ENCODE results near the gene GRHPR. TPM values are rescaled to one million over a fixed set of nuclear protein-coding genes. Genes with fewer than 3 reads are reported as not detected.

GRHPR gene
- total RNA-seq, 3 donors from 2014 or later, result 117 to 144 (median 140) TPM

DNA sequence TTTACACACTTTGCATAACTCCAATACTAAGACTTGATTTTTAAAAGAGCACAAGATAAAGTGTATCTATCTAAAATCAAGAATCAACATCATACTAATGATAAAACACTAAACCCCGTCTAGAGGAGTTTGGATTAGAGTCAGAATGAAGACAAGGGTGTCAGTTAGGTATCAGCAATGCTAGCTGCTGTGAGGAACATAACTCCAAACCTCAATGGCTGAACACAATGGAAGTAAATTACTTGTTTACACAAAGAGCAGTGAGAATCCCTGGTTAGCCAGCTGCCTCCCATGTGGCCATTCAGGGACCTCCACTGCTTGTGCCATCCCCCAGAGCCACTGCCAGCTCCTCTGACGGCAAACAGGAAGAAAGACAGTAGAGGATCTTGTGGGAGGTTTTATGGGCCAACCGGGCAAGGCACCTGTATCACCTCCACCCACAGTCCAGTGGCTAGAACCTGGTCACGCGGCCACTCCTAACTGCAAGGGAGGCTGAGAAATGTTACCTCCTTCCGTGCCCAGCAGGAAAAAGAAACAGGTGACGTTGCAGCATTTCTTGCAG lies 24.0 kb upstream of the GRHPR start:
- no peaks in the 10 kb centered on the region for H3K9me3 ChIP-seq
- intact Hi-C loops (cut with DNase I; ENCODE audit: low total_unique reads), result no loop called here
- no peak for DNase-seq (ENCODE audit: low spot score in 2 of 2)
- no peaks in the 10 kb centered on the region for H3K36me3 ChIP-seq
- no peaks in the 10 kb centered on the region for H3K27me3 ChIP-seq
- H3K4me3 ChIP-seq, result no peak overlapping the region
- H3K4me1 ChIP-seq, result no peaks in the 10 kb centered on the region
- TF ChIP-seq POLR2AphosphoS5 (IDR thresholded peaks at IDR 0.05) (no peak), POLR2A (IDR thresholded peaks at IDR 0.05) (no peak)
- TF ChIP-seq, protein P1, sequence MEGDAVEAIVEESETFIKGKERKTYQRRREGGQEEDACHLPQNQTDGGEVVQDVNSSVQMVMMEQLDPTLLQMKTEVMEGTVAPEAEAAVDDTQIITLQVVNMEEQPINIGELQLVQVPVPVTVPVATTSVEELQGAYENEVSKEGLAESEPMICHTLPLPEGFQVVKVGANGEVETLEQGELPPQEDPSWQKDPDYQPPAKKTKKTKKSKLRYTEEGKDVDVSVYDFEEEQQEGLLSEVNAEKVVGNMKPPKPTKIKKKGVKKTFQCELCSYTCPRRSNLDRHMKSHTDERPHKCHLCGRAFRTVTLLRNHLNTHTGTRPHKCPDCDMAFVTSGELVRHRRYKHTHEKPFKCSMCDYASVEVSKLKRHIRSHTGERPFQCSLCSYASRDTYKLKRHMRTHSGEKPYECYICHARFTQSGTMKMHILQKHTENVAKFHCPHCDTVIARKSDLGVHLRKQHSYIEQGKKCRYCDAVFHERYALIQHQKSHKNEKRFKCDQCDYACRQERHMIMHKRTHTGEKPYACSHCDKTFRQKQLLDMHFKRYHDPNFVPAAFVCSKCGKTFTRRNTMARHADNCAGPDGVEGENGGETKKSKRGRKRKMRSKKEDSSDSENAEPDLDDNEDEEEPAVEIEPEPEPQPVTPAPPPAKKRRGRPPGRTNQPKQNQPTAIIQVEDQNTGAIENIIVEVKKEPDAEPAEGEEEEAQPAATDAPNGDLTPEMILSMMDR (IDR thresholded peaks at IDR 0.05), result no peak
- no peak overlapping the region for H3K27ac ChIP-seq

DNA sequence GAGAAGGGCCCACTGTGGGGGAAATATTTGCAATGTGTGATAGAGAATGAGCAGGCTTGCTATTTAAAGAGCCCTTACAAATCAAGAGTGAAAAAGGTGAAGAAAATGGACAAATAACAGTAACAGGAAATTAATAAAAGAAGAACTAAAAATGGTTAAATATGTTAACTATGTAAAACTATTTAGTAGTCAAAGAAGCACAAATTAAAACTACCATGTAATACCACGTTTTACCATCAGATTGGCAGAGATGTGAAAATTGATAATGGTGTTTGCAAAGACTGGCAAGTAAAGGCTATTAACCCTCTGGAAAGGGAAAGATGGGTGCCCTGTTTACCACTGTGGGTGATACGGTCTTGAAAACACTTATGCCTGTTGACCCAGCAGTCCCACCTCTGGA lies 23.2 kb upstream of the GRHPR start:
- Histone ChIP-seq H3K27me3 (no peaks in the 10 kb centered on the region), H3K4me3 (no peak overlapping the region), H3K36me3 (no peaks in the 10 kb centered on the region), H3K4me1 (no peaks in the 10 kb centered on the region), H3K9me3 (no peaks in the 10 kb centered on the region), H3K27ac (no peak overlapping the region)
- intact Hi-C loops (cut with DNase I; ENCODE audit: low total_unique reads), result no loop called here
- DNase-seq (ENCODE audit: low spot score in 2 of 2), result no peak
- TF ChIP-seq POLR2A (IDR thresholded peaks at IDR 0.05) (no peak), POLR2AphosphoS5 (IDR thresholded peaks at IDR 0.05) (no peak)
- TF ChIP-seq, protein P1 (IDR thresholded peaks at IDR 0.05), result no peak

DNA sequence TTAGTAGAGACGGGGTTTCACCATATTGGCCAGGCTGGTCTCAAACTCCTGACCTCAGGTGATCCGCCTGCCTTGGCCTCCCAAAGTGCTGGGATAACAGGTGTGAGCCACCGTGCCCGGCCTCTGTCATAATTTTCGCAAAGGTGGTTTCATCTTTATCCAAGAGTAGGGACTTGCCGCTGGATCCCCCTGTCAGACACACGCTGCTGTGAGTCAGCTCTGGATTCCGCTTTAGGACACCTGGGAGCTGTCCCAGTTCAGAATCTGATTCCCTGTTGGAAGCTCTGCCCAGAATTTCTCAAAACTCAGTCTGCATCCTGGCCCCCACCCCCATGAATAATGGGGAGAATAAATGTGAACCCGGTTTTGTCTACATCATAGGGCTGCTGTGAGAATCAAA lies 17.9 kb upstream of the GRHPR start:
- intact Hi-C loops (cut with DNase I; ENCODE audit: low total_unique reads), result no loop called here
- Histone ChIP-seq H3K4me3 (no peak overlapping the region), H3K27ac (no peak overlapping the region), H3K36me3 (no peaks in the 10 kb centered on the region), H3K27me3 (no peaks in the 10 kb centered on the region), H3K4me1 (no peaks in the 10 kb centered on the region), H3K9me3 (no peaks in the 10 kb centered on the region)
- DNase-seq (ENCODE audit: low spot score in 2 of 2), result no peak
- TF ChIP-seq POLR2AphosphoS5 (IDR thresholded peaks at IDR 0.05) (no peak), POLR2A (IDR thresholded peaks at IDR 0.05) (no peak)
- TF ChIP-seq, protein P1 (IDR thresholded peaks at IDR 0.05), result no peak

DNA sequence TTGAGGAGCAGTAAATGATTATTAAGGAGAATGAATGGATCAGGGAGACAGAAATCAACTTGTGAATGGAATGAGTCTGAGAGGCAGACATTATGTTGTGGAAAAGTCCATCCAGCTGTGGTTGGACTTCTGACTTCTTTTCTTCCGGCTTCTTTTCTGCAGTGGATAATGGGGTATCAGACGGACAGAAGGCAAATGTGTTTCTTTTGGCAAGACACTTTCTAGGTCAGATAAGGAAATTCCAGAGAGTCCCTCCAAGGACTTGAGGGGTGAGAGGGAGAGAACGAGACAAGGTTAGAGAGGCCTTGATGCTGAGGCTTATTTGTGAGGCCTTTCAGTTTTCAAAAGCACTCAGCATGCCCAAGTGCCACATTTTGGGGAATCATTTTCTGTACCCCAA lies 17.1 kb upstream of the GRHPR start:
- H3K27me3 ChIP-seq, result no peaks in the 10 kb centered on the region
- no peaks in the 10 kb centered on the region for H3K36me3 ChIP-seq
- no peak overlapping the region for H3K4me3 ChIP-seq
- no peak for DNase-seq (ENCODE audit: low spot score in 2 of 2)
- H3K27ac ChIP-seq, result no peak overlapping the region
- H3K4me1 ChIP-seq, result no peaks in the 10 kb centered on the region
- TF ChIP-seq, protein P1 (IDR thresholded peaks at IDR 0.05), result no peak
- TF ChIP-seq POLR2A (IDR thresholded peaks at IDR 0.05) (no peak), POLR2AphosphoS5 (IDR thresholded peaks at IDR 0.05) (no peak)
- H3K9me3 ChIP-seq, result no peaks in the 10 kb centered on the region
- intact Hi-C loops (cut with DNase I; ENCODE audit: low total_unique reads), result no loop called here

DNA sequence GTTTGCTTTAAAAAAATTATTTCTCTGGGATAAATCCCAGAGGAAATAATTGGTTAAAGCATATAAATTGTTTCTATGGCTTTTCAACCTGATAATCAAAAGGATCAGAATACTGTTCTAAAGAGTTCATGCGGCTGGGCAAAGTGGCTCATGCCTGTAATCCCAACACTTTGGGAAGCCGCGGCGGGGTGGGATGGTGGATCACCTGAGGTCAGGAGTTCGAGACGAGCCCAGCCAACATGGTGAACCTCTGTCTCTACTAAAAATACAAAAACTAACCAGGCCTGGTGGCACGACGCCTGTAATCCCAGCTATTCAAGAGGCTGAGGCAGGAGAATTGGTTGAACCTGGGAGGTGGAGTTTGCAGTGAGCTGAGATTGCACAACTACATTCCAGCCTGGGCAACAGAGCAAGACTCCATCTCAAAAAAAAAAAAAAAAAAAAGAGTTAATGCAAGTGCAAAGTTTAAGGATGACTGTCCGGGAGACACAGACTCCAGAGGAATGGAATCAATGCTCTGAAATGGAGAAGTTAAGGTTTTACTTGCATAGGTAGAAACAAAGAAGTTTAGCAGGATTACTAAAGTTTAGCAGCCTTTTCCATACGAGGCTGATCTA lies 16.6 kb upstream of the GRHPR start:
- TF ChIP-seq, protein P1 (IDR thresholded peaks at IDR 0.05), result no peak
- TF ChIP-seq POLR2AphosphoS5 (IDR thresholded peaks at IDR 0.05) (no peak), POLR2A (IDR thresholded peaks at IDR 0.05) (no peak)
- Histone ChIP-seq H3K4me3 (no peak overlapping the region), H3K27me3 (no peaks in the 10 kb centered on the region), H3K27ac (no peak overlapping the region), H3K4me1 (no peaks in the 10 kb centered on the region), H3K36me3 (no peaks in the 10 kb centered on the region), H3K9me3 (no peaks in the 10 kb centered on the region)
- DNase-seq (ENCODE audit: low spot score in 2 of 2), result no peak
- intact Hi-C loops (cut with DNase I; ENCODE audit: low total_unique reads), result no loop called here
